ENCODE results near the gene DTL. TPM values are rescaled to one million over a fixed set of nuclear protein-coding genes. Genes with fewer than 3 reads are reported as not detected.

The DTL gene
- polyA plus RNA-seq, 1 of the 3 experiments (the other 2 are of a cell fraction): 9.3 TPM

DNA sequence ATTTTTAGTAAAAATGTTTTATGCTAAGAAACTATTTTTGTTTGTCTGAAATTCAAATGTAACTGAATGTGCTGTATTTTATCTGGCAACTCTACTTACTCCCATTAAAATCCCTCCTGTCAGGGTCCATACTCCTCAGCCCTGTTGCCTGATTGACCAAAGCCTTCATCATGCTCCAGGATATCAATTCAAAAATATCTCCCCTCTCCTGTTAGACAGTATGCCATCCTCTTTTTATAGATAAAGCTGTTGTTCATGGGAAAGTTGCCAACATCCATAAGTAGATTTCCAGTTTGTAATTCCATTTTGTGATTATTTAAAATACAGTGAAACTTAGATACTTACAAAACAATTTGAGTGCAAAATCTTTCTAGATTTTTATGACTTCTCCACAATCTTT lies 65.7 kb downstream of the DTL start:
- peaks cover 32% of the 10 kb centered on the region for H3K79me2 ChIP-seq (ENCODE audit: insufficient read depth)
- POLR2A ChIA-PET: no interaction called here
- TF ChIP-seq ZBTB33 (IDR thresholded peaks at IDR 0.05; ENCODE audit: borderline replicate concordance, low read depth) (no peak), FOXM1 (IDR thresholded peaks at IDR 0.05; ENCODE audit: low read depth) (no peak), ELF1 (IDR thresholded peaks at IDR 0.05) (no peak), SMC3 (IDR thresholded peaks at IDR 0.05; ENCODE audit: low read depth, low read length) (no peak), REST (IDR thresholded peaks at IDR 0.05; ENCODE audit: low read depth, low read length) (no peak), CHD2 (IDR thresholded peaks at IDR 0.05; ENCODE audit: low read length, partially characterized antibody) (no peak), GABPA (IDR thresholded peaks at IDR 0.05; ENCODE audit: low read depth) (no peak), SIN3A (IDR thresholded peaks at IDR 0.05; ENCODE audit: borderline replicate concordance, low read depth, low read length) (no peak), TEAD4 (IDR thresholded peaks at IDR 0.05; ENCODE audit: borderline replicate concordance, insufficient read depth) (no peak), MXI1 (IDR thresholded peaks at IDR 0.05; ENCODE audit: low read depth, low read length) (no peak), YY1 (IDR thresholded peaks at IDR 0.05; ENCODE audit: low read depth) (no peak), RXRA (IDR thresholded peaks at IDR 0.05; ENCODE audit: borderline replicate concordance, low read depth) (no peak), RCOR1 (IDR thresholded peaks at IDR 0.05; ENCODE audit: low read length) (no peak), NRF1 (IDR thresholded peaks at IDR 0.05; ENCODE audit: low read depth, low read length) (no peak), FOXJ3 (CRISPR knock-in tag; IDR thresholded peaks at IDR 0.05) (no peak), EZH2phosphoT487 (IDR thresholded peaks at IDR 0.05; ENCODE audit: borderline replicate concordance, low read depth) (no peak), POLR2AphosphoS5 (IDR thresholded peaks at IDR 0.05; ENCODE audit: low read depth, low read length) (no peak), NFIC (IDR thresholded peaks at IDR 0.05; ENCODE audit: borderline replicate concordance) (no peak)
- TF ChIP-seq, protein P1, sequence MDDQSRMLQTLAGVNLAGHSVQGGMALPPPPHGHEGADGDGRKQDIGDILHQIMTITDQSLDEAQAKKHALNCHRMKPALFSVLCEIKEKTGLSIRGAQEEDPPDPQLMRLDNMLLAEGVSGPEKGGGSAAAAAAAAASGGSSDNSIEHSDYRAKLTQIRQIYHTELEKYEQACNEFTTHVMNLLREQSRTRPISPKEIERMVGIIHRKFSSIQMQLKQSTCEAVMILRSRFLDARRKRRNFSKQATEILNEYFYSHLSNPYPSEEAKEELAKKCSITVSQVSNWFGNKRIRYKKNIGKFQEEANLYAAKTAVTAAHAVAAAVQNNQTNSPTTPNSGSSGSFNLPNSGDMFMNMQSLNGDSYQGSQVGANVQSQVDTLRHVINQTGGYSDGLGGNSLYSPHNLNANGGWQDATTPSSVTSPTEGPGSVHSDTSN (IDR thresholded peaks at IDR 0.05): no peak
- TF ChIP-seq, protein P2, sequence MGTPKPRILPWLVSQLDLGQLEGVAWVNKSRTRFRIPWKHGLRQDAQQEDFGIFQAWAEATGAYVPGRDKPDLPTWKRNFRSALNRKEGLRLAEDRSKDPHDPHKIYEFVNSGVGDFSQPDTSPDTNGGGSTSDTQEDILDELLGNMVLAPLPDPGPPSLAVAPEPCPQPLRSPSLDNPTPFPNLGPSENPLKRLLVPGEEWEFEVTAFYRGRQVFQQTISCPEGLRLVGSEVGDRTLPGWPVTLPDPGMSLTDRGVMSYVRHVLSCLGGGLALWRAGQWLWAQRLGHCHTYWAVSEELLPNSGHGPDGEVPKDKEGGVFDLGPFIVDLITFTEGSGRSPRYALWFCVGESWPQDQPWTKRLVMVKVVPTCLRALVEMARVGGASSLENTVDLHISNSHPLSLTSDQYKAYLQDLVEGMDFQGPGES (IDR thresholded peaks at IDR 0.05; ENCODE audit: low read depth, low read length): no peak
- no peaks in the 10 kb centered on the region for H3K9me2 ChIP-seq
- H3K4me2 ChIP-seq: no peak overlapping the region
- no peak overlapping the region for H2AFZ ChIP-seq (ENCODE audit: low read depth)
- CTCF ChIA-PET: interaction anchor here (0.7 to 2.3 kb wide), 5 partner anchors 10 to 354 kb away, joined by 3 to 12 read pairs (median 6); no protein-coding TSS in a partner anchor
- H4K20me1 ChIP-seq (ENCODE audit: insufficient read depth): no peaks in the 10 kb centered on the region
- H3K4me1 ChIP-seq (ENCODE audit: control insufficient read depth in 1 of 2, insufficient read depth in 2 of 2, low read depth in 1 of 2, low read length in 1 of 2): peaks cover 0 to 16% of the 10 kb centered on the region in 2 experiments; a peak in 2 of 4 replicates
- H3K36me3 ChIP-seq (replicated peaks in 1 of 2; ENCODE audit: control insufficient read depth in 1 of 2, insufficient read depth in 2 of 2, low read length in 1 of 2): peaks cover 22 to 33% of the 10 kb centered on the region in 2 experiments
- no peak overlapping the region for H3K9ac ChIP-seq
- H3K4me3 ChIP-seq (ENCODE audit: low read depth in 2 of 2, low read length in 1 of 2): no peak overlapping the region
- H3K9me3 ChIP-seq: peaks cover 8% of the 10 kb centered on the region; the same call in 1 of the 2 replicates
- H3K27me3 ChIP-seq (ENCODE audit: insufficient read depth): no peaks in the 10 kb centered on the region
- no peak for DNase-seq
- H3F3A ChIP-seq (replicated peaks; ENCODE audit: insufficient read depth): no peaks in the 10 kb centered on the region
- H3K27ac ChIP-seq (ENCODE audit: low read depth in 2 of 2, low read length in 1 of 2): no peak overlapping the region

All from SK-N-SH (cell line).